ENCODE data around the gene SCYL1. TPM values are rescaled to one million over a fixed set of nuclear protein-coding genes. Genes with fewer than 3 reads are reported as not detected.

SCYL1 gene
- total RNA-seq, 1 donor from 2014 or later = 74.4 TPM

DNA sequence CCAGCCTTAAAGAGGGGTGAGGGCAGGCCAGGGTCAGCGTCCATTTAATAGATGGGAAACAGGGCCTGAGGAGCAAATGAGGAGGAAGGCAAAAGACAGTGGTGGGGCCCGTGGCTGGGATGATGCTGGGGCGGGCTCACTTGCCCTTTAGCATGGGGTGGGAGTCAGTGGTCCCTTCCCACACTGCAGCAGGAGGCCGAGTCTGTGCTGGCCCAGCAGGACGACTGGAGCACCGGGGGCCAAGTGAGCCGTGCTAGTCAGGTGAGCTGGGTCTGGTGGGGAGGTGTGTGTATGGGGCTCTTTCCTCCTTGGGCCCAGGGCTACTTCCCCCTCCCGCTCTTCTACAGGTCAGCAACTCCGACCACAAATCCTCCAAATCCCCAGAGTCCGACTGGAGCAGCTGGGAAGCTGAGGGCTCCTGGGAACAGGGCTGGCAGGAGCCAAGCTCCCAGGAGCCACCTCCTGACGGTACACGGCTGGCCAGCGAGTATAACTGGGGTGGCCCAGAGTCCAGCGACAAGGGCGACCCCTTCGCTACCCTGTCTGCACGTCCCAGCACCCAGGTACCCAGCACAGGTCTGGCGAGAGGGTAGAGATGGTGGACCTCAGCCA, 12.8 kb downstream of the SCYL1 start:
- ATAC-seq = no peak
- TF ChIP-seq CTCF (IDR thresholded peaks at IDR 0.05) = no peak
- DNase-seq = no peak
- Histone ChIP-seq H3K4me3 (no peak overlapping the region), H3K4me1 (peaks cover 24% of the 10 kb centered on the region), H3K27me3 (no peaks in the 10 kb centered on the region), H3K36me3 (peaks cover 56% of the 10 kb centered on the region), H3K9me3 (no peaks in the 10 kb centered on the region), H3K27ac (no peak overlapping the region)
- intact Hi-C loops (cut with DNase I) = no loop called here

- intact Hi-C loops (cut with DNase I) = no loop called here
- DNase-seq (no peak), ATAC-seq (no peak)
- no peak for TF ChIP-seq CTCF (IDR thresholded peaks at IDR 0.05)
- Histone ChIP-seq H3K27ac (no peak overlapping the region), H3K9me3 (no peaks in the 10 kb centered on the region), H3K4me1 (peaks cover 24% of the 10 kb centered on the region), H3K36me3 (peaks cover 49% of the 10 kb centered on the region), H3K27me3 (no peaks in the 10 kb centered on the region), H3K4me3 (no peak overlapping the region)
Observed at GRCh38 chr11:65538232-65538914, 13.5 kb downstream of the SCYL1 start.

GRCh38 chr11:65538915-65539743, 14.2 kb downstream of the SCYL1 start:
- no peaks in the 10 kb centered on the region for H3K9me3 ChIP-seq
- peak overlapping the region; percentile 90 for H3K27ac ChIP-seq
- H3K27me3 ChIP-seq = no peaks in the 10 kb centered on the region
- peak overlapping the region; percentile 55 for H3K4me3 ChIP-seq
- H3K36me3 ChIP-seq = peaks cover 42% of the 10 kb centered on the region
- peaks cover 24% of the 10 kb centered on the region for H3K4me1 ChIP-seq
- TF ChIP-seq CTCF (IDR thresholded peaks at IDR 0.05) = no peak
- ATAC-seq = no peak
- intact Hi-C loops (cut with DNase I) = no loop called here
- no peak for DNase-seq

DNA sequence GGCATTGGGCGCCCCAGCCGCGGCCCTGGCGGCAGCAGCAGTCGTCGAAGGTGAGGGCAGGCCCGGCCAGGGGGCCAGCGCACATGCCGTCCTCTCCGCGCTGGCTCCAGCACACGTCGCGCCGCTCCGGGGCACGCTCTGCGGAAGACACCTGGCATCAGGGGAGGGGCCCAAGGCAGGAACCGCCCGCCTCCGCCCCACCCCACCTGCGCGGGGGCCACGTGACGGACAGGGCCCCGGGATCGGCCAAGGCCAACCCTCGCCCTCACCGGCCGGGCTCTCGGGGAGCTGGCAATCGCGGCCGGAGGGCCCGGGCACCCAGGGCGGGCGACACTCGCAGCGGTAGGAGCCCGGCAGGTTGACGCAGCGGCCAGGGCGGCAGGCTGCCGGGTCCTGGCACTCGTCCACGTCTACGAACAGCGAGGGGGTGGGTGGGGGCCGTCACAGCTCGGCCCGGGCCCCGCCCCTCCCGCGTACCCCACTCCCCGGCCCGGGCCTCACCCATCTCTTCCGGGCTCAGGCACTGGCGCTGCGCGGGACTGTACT, 14.9 kb downstream of the SCYL1 start:
- DNase-seq = no peak

More for the DNA sequence above, 14.9 kb downstream of the SCYL1 start:
- Histone ChIP-seq H3K9me3 (no peaks in the 10 kb centered on the region), H3K27me3 (no peaks in the 10 kb centered on the region), H3K27ac (peak overlapping the region; percentile 90), H3K4me3 (peak overlapping the region; percentile 55), H3K4me1 (peaks cover 24% of the 10 kb centered on the region), H3K36me3 (peaks cover 39% of the 10 kb centered on the region)
- no peak for TF ChIP-seq CTCF (IDR thresholded peaks at IDR 0.05)
- intact Hi-C loops (cut with DNase I) = no loop called here
- ATAC-seq = peak; percentile 42
